ENCODE data around the gene CARD11.

GRCh38 chr7:2956526-2957368 lies 86.9 kb downstream of the CARD11 start:
- TF ChIP-seq CTCF (IDR thresholded peaks at IDR 0.05): no peak
- TF ChIP-seq POLR2A (IDR thresholded peaks at IDR 0.05): no peak
- TF ChIP-seq POLR2AphosphoS5 (IDR thresholded peaks at IDR 0.05): no peak
